ENCODE results near the gene NLGN4Y.

NLGN4Y gene

DNA sequence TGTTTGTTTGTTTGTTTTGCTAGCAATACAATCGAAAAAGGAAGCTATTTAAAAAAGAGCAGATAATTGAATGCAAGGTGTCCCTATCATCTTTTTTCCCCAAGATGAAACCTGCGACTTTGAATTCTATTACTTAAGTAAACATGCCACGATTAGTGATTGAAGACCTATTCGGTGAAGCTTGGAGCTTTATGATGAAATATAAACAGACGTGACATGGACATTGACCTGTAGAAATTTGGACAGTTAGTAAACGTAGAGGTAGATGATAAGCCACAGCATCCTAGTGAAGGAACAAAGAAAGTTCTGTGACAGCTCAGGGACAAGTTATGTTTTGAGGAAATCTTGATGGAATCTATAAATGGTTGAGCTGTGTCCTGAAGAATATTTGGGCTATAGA, 103.9 kb downstream of the NLGN4Y start:
- Histone ChIP-seq H3K9me2 (replicated peaks; ENCODE audit: insufficient read depth, low read length) (no peaks in the 10 kb centered on the region), H3K4me2 (ENCODE audit: low read depth, low read length, poor library complexity, severe bottlenecking) (no peak overlapping the region), H3F3A (ENCODE audit: insufficient read depth) (no peaks in the 10 kb centered on the region), H3K4me3 (ENCODE audit: insufficient read depth, low read length, poor library complexity, severe bottlenecking) (no peak overlapping the region), H3K9ac (ENCODE audit: low read length) (no peak overlapping the region), H3K79me2 (ENCODE audit: insufficient read depth, low read length) (no peaks in the 10 kb centered on the region), H3K36me3 (ENCODE audit: low read length) (no peaks in the 10 kb centered on the region), H2AFZ (ENCODE audit: low read depth, low read length, severe bottlenecking) (no peak overlapping the region), H3K27ac (ENCODE audit: low read depth, low read length) (no peak overlapping the region), H3K9me3 (ENCODE audit: insufficient read depth, low read length) (no peaks in the 10 kb centered on the region), H3K27me3 (ENCODE audit: low read length) (no peaks in the 10 kb centered on the region), H4K20me1 (ENCODE audit: low read depth, low read length) (no peaks in the 10 kb centered on the region)
- TF ChIP-seq, protein P1, sequence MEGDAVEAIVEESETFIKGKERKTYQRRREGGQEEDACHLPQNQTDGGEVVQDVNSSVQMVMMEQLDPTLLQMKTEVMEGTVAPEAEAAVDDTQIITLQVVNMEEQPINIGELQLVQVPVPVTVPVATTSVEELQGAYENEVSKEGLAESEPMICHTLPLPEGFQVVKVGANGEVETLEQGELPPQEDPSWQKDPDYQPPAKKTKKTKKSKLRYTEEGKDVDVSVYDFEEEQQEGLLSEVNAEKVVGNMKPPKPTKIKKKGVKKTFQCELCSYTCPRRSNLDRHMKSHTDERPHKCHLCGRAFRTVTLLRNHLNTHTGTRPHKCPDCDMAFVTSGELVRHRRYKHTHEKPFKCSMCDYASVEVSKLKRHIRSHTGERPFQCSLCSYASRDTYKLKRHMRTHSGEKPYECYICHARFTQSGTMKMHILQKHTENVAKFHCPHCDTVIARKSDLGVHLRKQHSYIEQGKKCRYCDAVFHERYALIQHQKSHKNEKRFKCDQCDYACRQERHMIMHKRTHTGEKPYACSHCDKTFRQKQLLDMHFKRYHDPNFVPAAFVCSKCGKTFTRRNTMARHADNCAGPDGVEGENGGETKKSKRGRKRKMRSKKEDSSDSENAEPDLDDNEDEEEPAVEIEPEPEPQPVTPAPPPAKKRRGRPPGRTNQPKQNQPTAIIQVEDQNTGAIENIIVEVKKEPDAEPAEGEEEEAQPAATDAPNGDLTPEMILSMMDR (IDR thresholded peaks at IDR 0.05; ENCODE audit: insufficient read depth, low read length, poor library complexity, severe bottlenecking), result no peak
- no peak for TF ChIP-seq EZH2phosphoT487 (conservative IDR thresholded peaks at IDR 0.05; ENCODE audit: low read length)

DNA sequence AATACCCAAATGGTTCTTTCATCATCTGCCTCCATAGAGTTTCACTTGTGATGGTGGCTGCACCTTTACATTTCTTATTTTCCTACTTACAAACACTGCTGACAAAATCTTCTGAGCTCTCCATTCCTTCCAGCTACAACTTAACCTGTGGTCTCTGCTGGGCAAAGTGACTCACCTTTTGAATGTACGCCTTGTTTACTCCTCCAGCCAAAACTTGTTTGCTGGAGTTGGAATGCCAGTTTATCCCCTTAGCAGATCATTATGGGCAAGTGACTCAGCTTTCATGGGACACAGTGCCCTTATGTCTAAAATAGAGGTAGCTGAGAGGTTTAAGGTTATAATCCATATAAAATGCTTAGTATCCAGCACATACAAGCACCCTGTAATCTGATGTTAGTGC, 107.3 kb downstream of the NLGN4Y start:
- H3K9ac ChIP-seq (ENCODE audit: low read length), result no peak overlapping the region
- no peak overlapping the region for H3K27ac ChIP-seq (ENCODE audit: low read depth, low read length)
- TF ChIP-seq, protein P1 (IDR thresholded peaks at IDR 0.05; ENCODE audit: insufficient read depth, low read length, poor library complexity, severe bottlenecking), result no peak
- TF ChIP-seq EZH2phosphoT487 (conservative IDR thresholded peaks at IDR 0.05; ENCODE audit: low read length), result no peak
- H3K79me2 ChIP-seq (ENCODE audit: insufficient read depth, low read length), result no peaks in the 10 kb centered on the region
- H3K9me3 ChIP-seq (ENCODE audit: insufficient read depth, low read length), result no peaks in the 10 kb centered on the region
- no peak overlapping the region for H2AFZ ChIP-seq (ENCODE audit: low read depth, low read length, severe bottlenecking)
- H4K20me1 ChIP-seq (ENCODE audit: low read depth, low read length), result no peaks in the 10 kb centered on the region
- no peaks in the 10 kb centered on the region for H3K36me3 ChIP-seq (ENCODE audit: low read length)
- H3K9me2 ChIP-seq (replicated peaks; ENCODE audit: insufficient read depth, low read length), result no peaks in the 10 kb centered on the region
- no peak overlapping the region for H3K4me2 ChIP-seq (ENCODE audit: low read depth, low read length, poor library complexity, severe bottlenecking)
- H3K4me3 ChIP-seq (ENCODE audit: insufficient read depth, low read length, poor library complexity, severe bottlenecking), result no peak overlapping the region
- H3K27me3 ChIP-seq (ENCODE audit: low read length), result no peaks in the 10 kb centered on the region
- no peaks in the 10 kb centered on the region for H3F3A ChIP-seq (ENCODE audit: insufficient read depth)

DNA sequence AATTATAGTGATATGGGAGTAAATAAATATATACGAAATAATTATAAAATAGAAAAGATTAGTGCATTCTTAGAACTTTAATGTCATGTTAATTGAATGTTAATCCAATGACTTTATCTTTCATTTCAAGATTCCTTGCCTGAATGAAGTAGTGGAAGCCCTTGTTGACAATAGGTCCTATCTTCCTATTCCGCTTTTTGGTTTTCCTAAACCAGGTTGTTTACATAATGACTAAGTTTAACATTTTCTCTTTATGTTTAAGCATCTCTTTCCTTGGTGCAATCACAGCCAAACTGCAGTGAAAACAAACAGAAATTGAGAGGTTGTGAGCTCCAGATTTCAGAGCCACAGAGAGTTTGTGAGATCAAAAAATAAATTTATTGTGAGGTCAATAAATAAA, 109.4 kb downstream of the NLGN4Y start:
- Histone ChIP-seq H3K27ac (ENCODE audit: low read depth, low read length) (no peak overlapping the region), H3F3A (ENCODE audit: insufficient read depth) (no peaks in the 10 kb centered on the region), H3K4me2 (ENCODE audit: low read depth, low read length, poor library complexity, severe bottlenecking) (no peak overlapping the region), H3K9me2 (replicated peaks; ENCODE audit: insufficient read depth, low read length) (no peaks in the 10 kb centered on the region), H4K20me1 (ENCODE audit: low read depth, low read length) (no peaks in the 10 kb centered on the region), H3K79me2 (ENCODE audit: insufficient read depth, low read length) (no peaks in the 10 kb centered on the region), H3K4me3 (ENCODE audit: insufficient read depth, low read length, poor library complexity, severe bottlenecking) (no peak overlapping the region), H3K27me3 (ENCODE audit: low read length) (no peaks in the 10 kb centered on the region), H3K9ac (ENCODE audit: low read length) (no peak overlapping the region), H3K9me3 (ENCODE audit: insufficient read depth, low read length) (no peaks in the 10 kb centered on the region), H2AFZ (ENCODE audit: low read depth, low read length, severe bottlenecking) (no peak overlapping the region), H3K36me3 (ENCODE audit: low read length) (no peaks in the 10 kb centered on the region)
- TF ChIP-seq, protein P1 (IDR thresholded peaks at IDR 0.05; ENCODE audit: insufficient read depth, low read length, poor library complexity, severe bottlenecking), result no peak
- no peak for TF ChIP-seq EZH2phosphoT487 (conservative IDR thresholded peaks at IDR 0.05; ENCODE audit: low read length)
